HT1080 (cell line): ENCODE measurements around the gene FAT4. TPM values are rescaled to one million over a fixed set of nuclear protein-coding genes. Genes with fewer than 3 reads are reported as not detected.

Source experiments
- DNase-seq: peaks from one replicate; pipeline ENCODE4 v3.0.0-alpha.2; 2015; ENCODE audit warnings: low read depth
- total RNA-seq: library from RNA; depleted of rRNA; stranded (reverse); fragments of >200 nt; shearing (Covaris generic); gene quantifications from 2 replicates; pipeline ENCODE4 v1.2.3, GENCODE V29; 2014

The FAT4 gene
- total RNA-seq, 1 experiment from 2014 or later = 1.1 TPM

DNA sequence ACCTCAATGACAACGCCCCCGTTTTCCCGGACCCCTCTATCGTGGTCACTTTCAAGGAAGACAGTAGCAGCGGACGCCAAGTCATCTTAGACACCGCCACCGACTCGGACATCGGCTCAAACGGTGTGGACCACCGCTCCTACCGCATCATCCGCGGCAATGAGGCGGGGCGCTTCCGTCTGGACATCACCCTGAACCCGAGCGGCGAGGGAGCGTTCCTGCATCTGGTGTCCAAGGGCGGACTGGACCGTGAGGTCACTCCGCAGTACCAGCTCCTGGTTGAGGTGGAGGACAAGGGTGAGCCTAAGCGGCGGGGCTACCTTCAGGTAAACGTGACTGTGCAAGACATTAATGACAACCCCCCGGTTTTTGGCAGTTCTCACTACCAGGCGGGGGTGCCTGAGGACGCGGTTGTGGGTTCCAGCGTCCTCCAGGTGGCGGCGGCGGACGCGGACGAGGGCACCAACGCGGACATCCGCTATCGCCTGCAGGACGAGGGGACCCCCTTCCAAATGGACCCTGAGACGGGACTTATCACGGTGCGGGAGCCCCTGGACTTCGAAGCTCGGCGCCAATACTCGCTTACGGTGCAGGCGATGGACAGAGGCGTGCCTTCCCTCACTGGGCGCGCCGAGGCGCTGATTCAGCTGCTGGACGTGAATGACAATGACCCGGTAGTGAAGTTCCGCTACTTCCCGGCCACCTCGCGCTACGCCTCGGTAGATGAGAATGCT lies 2.2 kb downstream of the FAT4 start:
- DNase-seq = no peak

DNA sequence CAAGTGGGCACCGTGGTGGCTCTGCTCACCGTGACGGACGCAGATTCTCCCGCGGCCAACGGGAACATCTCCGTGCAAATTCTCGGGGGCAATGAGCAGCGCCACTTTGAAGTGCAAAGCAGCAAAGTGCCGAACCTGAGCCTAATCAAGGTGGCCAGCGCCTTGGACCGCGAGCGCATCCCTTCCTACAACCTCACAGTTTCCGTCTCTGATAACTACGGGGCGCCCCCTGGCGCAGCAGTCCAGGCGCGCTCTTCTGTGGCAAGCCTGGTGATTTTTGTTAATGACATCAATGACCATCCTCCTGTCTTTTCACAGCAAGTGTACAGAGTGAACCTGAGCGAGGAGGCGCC lies 2.7 kb downstream of the FAT4 start:
- no peak for DNase-seq

DNA sequence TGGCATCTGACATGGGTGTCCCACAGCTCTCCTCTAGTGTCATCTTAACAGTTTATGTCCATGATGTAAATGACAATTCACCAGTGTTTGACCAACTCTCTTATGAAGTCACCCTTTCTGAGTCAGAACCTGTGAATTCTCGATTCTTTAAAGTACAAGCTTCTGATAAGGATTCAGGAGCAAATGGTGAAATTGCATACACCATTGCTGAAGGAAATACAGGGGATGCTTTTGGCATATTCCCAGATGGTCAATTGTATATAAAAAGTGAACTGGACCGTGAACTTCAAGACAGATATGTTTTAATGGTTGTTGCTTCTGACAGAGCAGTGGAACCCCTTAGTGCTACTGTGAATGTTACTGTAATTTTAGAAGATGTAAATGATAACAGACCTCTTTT lies 4.6 kb downstream of the FAT4 start:
- no peak for DNase-seq

DNA sequence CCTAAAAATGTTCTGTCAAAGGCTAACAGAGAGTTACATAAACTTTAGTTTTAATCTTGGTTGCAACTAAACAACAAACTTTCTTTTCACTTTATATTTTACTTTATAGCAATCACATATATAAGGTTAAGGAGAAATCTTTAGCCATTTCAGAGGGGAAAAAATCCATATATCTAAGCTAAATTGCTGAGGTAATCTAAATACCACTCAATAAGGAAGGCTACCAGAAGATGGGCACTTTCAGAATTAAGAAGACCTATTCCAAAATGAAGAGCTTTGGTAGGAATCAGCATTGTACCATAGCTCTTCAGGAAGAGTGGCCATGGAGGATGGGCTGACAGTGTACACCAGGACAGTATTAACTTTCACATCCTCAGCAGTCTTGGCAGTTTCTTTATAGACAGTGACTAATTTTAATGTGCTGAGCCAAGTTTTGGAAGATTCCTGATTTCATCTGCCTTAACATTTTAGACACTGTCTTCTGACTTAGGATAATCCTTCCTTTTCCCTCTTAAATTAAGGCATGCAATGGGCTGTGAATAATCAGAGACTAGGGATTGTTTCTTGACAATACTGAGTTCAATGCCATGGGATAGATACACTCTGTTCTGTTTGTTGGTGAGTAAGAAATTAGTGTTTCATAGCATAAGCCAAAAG lies 7.1 kb downstream of the FAT4 start:
- peak; percentile 50 for DNase-seq

DNA sequence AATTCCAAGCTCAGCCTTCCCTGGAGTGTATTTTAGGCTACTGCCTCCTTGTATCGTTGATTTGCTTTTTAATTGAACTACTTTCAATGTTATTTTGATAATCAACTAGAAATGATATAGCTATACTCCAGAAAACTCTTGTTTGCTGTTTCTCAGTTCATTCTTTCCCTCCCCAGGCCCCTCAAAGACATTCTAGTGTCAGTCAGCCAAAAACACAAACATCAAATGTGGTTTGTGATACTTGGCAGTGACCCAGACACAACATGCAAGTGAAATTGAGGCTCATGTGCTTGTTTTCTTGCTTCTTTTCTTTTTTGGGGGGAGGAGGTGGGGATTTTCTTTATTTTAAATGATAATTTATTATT lies 7.6 kb downstream of the FAT4 start:
- no peak for DNase-seq

DNA sequence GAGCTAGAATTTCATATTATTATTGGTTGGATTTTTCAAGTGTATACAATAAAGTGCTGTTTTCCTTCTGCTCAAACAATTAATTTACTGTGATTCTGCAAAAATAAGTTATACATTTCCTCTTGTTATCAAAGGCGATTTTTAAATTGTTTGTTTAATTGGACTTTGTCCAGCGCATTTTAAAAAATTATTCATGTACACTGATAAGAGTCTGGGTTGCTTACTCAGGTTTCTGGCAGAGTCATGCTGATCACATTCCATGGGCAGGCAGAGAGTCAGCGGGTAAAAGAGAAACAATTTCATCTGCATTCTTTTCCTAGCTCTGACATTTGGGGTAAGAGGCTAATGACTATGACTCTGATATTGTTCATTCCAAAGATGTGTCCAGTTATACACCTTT lies 8.9 kb downstream of the FAT4 start:
- DNase-seq = peak; percentile 69

DNA sequence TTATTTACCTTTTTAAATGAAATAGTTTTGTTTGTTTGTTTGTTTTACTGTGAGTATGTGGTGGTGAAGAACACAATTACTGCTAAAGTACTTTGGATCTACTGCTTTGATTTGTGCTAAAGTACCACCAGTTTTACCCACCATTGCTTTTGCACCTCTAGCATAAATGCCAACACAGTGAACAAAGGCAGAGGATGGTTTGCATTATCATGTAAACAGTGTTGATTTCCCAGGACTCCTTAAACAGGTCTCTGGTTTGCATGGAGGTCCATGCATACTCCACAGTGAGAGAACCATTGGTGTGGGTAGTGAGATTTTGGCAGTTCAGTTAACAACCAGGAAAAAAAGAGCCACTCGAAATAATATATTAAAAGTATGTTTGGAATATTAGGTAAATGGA lies 11.0 kb downstream of the FAT4 start:
- no peak for DNase-seq

DNA sequence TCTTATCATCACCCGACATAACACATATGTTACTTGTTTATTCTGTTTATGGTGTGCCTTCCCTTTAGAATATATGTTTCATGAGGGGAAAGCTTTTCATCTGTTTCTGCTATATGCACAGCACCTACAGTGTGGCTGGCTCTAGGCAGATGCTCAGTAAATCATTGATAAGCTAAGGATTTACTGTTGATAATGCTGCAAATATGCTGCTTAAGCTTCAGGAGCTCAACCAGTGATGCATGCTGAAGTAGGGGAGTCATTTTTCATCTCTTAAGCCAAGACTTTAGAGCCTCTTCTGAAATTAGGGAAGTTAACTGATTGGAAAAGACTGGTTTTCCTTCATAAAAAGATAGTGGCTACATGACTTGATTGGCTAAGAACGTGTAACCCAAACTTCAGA lies 16.4 kb downstream of the FAT4 start:
- DNase-seq = no peak

DNA sequence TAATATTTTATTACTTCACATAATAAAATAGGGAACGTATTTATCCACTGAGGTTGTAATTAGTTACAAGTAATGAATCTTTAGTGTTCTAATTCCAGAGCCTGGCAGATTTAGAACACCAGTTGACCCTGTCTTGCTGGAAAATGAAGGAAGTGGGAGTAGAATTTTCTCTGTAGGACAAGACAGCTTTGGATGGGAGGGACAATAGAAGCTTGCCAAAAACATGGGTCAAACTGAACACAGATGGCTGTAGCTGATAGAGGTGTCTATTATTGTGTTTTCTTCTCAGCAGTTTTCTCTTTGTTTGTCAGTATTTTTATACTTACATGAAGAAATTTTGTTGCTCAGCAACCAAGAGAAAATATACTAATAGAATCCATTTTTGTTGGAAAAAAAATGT lies 20.2 kb downstream of the FAT4 start:
- no peak for DNase-seq

DNA sequence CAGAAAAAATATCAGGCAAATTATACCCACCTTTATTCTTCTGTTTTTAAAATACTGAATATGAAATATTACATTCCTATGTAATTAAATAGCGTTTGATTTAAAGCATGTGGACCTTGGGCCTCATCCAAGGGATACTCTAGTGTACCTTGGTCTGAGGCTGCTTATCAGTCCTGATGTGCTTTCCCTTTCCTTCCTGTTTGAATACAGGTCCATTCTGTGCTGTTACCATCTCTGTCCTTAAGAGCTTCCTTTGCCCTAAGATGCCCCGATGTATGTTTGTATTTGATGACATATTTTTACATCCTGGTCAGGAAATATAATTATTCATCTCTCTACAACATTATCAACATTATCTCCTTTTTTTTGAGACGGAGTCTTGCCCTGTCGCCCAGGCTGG lies 24.1 kb downstream of the FAT4 start:
- no peak for DNase-seq

DNA sequence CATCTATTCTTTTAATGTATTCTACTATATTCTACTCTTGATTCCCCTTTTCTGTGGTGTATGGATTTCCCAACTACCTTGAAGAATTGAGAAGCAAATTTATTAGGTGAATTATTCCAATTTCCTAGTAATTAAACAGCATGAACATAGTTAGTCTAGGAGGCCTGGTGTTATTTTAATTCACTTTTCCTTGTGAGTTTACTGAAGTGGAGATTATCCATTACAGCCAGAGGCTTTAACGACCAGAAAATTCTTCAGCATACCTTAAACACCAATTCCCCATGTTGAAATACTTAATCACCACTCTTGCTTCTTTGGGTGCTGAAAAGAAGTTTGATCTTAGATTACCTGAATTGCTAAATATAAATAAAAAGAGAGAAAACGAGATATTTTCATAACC lies 29.4 kb downstream of the FAT4 start:
- DNase-seq = no peak

DNA sequence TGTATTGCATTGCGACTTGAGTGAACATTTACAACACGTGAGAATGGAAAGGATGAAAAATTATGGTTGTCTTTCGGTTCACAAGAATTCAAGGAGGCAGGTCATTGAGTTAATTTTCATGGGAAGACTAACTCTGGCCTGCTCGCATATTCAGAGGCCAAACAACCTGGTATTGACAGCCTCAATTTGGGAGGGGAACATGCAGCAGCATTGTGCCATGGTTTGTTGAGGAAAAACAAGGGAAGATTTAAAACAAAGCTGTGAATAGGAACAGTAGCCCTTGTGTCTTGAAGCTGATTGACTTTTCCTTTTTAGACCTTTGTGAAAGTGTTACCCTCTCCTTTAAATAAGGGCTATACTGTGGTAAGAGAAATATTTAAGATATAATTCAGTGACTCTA lies 31.9 kb downstream of the FAT4 start:
- no peak for DNase-seq

DNA sequence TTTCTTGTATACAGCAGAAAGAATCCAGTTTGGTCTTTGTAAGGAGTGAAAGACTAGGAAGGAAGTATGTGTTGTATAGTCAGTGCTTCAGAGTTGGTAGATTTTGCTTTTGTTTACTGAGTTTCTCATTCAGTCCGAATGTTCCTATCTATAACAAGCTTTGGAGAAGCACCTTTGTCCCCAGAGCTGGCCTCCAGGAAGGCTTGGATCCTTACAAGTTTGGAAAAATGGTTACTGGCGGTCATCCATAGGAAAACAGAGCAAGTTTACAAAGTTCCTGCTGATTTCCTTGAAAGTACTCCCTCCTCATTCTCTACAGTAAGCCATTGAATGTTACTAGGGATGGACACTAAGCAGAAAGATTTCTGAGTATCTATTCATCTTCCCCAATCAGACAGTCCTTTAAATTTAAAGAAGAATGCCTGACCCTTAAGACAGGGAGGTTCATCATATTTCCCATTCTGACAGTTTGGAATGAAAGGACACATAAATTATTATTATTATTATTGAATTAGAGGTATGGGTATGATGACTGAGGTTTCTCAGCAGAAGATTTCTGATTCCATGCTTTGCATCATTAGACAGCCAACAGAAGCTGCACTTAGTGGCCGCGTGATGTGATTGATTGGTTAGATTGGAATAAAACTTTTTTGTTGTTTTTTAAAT lies 35.8 kb downstream of the FAT4 start:
- no peak for DNase-seq

DNA sequence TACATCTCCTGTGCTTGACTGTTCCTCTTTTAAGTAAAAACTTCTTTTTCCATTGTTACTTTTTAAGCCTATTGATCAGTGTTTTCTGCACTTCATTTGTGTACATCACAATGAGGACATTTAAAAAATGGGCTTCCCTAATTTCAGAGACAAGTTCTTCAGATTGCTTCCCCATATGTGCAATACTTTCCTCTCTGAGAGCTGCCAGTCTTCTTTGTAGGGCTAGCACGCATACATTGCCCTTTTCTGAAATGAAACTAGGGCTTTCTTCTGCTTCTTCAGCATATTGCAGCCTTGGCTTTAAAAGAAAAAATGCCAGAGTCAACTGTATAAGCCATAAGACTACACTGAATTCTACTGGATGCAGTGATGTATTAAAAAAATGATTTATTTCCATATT lies 37.8 kb downstream of the FAT4 start:
- no peak for DNase-seq

DNA sequence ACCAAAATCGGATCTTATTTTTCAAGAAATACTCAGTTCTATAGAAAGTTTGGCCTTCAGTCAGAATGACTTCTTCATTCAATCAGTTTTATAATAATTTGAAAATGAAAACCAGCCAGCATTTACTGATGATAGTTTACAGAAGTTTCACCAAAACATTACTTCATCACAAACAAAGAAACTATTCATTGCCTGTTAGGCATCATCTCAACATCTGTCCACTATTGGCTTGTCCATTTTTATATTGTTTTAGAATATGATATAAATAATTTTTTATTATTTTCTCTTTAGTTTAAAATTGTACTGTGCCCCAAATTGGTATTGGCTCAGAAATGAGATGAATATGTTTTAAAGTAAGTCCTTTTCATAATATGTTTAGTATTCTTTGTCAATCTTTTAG lies 38.4 kb downstream of the FAT4 start:
- DNase-seq = no peak

DNA sequence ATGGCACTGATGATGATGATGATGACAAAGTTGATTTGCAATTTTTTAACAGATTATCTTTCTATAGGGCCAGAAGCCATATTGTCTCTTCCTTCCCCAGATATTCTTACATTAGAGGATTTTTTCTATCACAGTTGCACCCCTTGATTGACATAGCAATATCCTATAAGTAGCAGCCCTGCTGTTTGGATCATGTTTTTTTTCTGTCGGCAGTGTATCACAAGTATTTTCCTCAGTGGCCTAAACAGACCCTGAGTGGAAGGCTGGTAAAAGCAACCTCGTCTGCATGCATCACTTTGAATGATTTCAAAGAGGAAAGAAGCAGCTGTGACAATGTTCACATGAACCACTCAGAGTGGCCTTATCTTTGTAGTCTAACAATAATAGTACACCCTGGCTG lies 41.0 kb downstream of the FAT4 start:
- DNase-seq = no peak

DNA sequence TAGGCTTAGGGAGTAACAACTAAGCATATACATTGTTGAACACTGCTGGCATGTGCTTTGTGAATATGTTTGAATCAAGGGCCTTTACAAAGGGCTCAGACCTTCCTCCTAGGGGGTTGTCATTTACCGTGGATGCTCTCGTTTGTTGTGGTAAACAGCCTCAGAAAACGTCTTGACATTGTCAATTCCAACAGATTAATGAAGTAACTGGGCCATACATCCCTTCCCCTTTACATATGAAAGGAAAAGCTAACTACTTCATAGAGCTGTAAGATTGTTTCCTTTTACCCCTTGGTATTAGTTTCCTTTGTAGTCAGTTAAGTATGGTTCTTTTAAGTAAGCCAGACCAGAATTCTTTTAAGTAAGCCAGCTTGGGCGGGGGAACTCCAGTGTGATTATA lies 42.9 kb downstream of the FAT4 start:
- no peak for DNase-seq

DNA sequence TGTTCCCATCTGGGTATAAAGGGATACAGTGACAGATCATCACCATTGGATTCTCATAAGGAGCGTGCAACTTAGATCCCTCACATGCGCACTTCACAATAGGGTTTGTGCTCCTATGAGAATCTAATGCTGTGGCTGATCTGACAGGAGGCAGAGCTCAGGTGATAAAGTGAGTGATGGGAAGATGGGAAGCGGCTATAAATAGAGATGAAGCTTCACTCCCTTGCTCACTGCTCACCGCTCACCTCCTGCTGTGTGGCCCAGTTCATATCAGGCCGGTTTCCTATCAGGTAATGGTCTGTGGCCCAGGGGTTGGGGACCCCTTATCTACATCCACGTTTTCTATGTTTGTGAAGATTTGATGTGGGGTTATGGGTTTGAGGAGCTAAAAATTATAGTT lies 43.7 kb downstream of the FAT4 start:
- no peak for DNase-seq

DNA sequence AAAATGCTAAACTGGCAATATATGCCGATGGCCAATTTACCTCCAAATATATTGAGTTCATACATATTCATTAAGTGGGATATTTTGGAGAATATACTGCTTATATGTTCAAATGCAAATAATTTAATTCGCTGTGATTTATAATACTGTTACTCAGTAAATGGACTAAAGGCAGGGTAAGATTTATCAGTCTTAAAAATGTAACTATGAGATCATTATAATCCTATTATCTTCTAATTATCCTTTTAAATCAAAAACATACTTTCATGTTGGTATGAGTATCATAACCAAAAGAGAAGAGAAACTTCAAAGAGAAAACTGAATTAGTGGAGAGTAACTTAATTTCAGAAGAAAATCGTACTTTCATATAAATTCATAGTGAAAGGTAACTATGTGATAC lies 44.6 kb downstream of the FAT4 start:
- no peak for DNase-seq

DNA sequence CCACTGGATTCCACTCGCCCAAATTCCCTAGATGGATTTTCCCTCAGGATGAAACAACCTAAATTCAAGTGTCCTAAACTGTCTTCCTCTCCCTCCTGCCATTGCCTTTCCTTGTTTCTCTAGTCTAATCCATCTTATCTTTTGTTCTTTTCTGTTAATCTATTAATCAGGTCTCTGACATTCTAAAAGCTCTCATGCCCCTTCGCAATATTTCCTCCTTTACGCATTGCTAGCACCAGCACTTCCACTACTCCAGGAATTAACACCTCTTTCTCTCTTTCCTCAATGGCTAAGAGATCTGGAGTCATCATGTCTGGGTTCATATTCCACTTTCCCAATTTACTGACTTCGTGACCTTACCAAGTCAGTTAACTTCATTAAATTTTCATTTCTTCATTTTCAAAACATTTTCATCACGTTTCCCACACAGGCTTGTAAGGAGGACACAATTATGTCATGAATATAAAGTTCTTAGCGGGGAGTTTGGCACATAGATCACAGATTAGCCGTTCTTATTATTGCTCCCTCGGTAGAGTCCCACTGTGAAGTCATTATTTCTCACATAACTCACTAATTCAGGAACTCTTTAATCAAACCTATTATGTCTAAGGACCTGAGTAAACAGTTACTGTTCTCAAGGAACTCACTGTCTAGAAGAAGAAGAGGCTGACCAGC lies 45.3 kb downstream of the FAT4 start:
- no peak for DNase-seq

DNA sequence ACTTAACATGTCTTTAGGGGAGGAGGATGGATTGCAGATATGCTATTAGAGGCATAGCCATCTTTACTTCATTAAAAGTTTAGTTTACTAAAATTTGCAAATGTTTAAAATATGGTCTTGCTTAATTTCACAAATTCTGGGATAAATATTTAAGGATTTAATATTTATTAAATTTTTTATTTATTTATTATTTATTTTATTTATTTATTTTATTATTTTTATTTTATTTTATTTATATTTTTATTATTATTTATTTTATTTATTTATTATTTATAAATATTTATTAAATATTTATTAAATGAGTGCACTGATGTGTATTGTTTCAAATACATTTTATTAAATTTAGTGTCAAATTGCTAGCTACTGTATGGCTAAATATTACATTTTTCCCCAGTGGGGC lies 46.0 kb downstream of the FAT4 start:
- no peak for DNase-seq
